NCI-H526 (cell line): ENCODE results near the gene C1RL.

Source experiments
- DNase-seq, 2 experiments: peaks; one replicate each; lab custom pipeline; 2025; lab: John Stamatoyannopoulos, UW

The C1RL gene

GRCh38 chr12:7137908-7138307, 28.9 kb upstream of the C1RL start:
- DNase-seq, result no peak

- no peak for DNase-seq
Observed at GRCh38 chr12:7136676-7137075, 27.7 kb upstream of the C1RL start.

- no peak for DNase-seq
Observed at GRCh38 chr12:7136071-7136470, 27.1 kb upstream of the C1RL start.

GRCh38 chr12:7134396-7135166, 25.6 kb upstream of the C1RL start:
- no peak for DNase-seq

- no peak for DNase-seq
Observed at GRCh38 chr12:7131502-7131866, 22.5 kb upstream of the C1RL start.

- DNase-seq, result peak; percentile 31 to 78
Observed at GRCh38 chr12:7130701-7131501, 21.9 kb upstream of the C1RL start.

- peak; percentile 60 to 90 for DNase-seq
Observed at GRCh38 chr12:7129872-7130691, 21.1 kb upstream of the C1RL start, which contains the start of gene CLSTN3. TSS of gene CLSTN3 (plus strand) at chr12:7130371. CDS start at chr12:7130649, 278 bp downstream.

GRCh38 chr12:7129287-7129871, 20.4 kb upstream of the C1RL start:
- DNase-seq, result no peak

GRCh38 chr12:7128681-7129286, 19.8 kb upstream of the C1RL start, which contains the start of gene RBP5:
TSS of gene RBP5 (minus strand) at chr12:7128889. CDS start at chr12:7128775, 114 bp downstream.
- DNase-seq, result no peak

- DNase-seq, result no peak
Observed at GRCh38 chr12:7127916-7128626, 19.1 kb upstream of the C1RL start.

GRCh38 chr12:7125632-7126227, 16.7 kb upstream of the C1RL start:
- DNase-seq, result no peak

- DNase-seq, result no peak
Observed at GRCh38 chr12:7123806-7124522, 14.9 kb upstream of the C1RL start.

- DNase-seq, result no peak
Observed at GRCh38 chr12:7122811-7123769, 14.1 kb upstream of the C1RL start.

GRCh38 chr12:7121324-7121723, 12.3 kb upstream of the C1RL start:
- DNase-seq, result no peak

- no peak for DNase-seq
Observed at GRCh38 chr12:7120166-7120565, 11.2 kb upstream of the C1RL start.

GRCh38 chr12:7118881-7119280, 9.9 kb upstream of the C1RL start:
- no peak for DNase-seq

- no peak for DNase-seq
Observed at GRCh38 chr12:7117670-7118069, 8.7 kb upstream of the C1RL start.

- DNase-seq, result no peak
Observed at GRCh38 chr12:7116916-7117315, 7.9 kb upstream of the C1RL start.

GRCh38 chr12:7116196-7116595, 7.2 kb upstream of the C1RL start:
- DNase-seq, result no peak
